K562 (cell line): ENCODE measurements around the gene MAD1L1. TPM values are rescaled to one million over a fixed set of nuclear protein-coding genes. Genes with fewer than 3 reads are reported as not detected.

ENCODE experiments used
- ATAC-seq: fragments of 200-7000 bp; cut with Tn5 transposase; 3 replicates; pipeline ENCODE4 v1.9.1; 2020; ENCODE audit warnings: moderate library complexity
- BruUV-seq: library from RNA; stranded (reverse); fragments of 400-500 nt; replicated peaks from 2 replicates; lab custom pipeline; 2021; lab: Mats Ljungman, UMichigan
- CTCF ChIA-PET: fragments of 300-600 bp; formaldehyde crosslinking; extraction: SDS; loops from one replicate; lab custom pipeline; 2021; ENCODE audit warnings: low intra/inter-chr PET ratio; lab: Yijun Ruan, JAX
- POLR2A ChIA-PET: fragments of 300-600, 350-650 bp; sonication (Branson Sonifier 250); formaldehyde crosslinking; extraction: SDS; loops from one replicate; lab custom pipeline; 2021; ENCODE audit warnings: antibody characterized with exemption, inconsistent platforms; lab: Yijun Ruan, JAX
- DNase-seq, 4 experiments: peaks; one replicate each; pipeline versions ENCODE4 v3.0.0 to v3.0.0-alpha.2; 2011 to 2018; ENCODE audit warnings: low spot score in 3 of 4, mixed read lengths in 3 of 4; ENCODE audit errors: extremely low read depth in 1 of 4
- FAIRE-seq: peaks from 2 replicates; lab custom pipeline; 2011; peaks lifted over from hg19 to GRCh38; lab: Jason Lieb, UNC
- H2AFZ ChIP-seq: 2 replicates; pipeline ENCODE4 v1.6.0; 2011; ENCODE audit warnings: low read depth, low read length, control low read depth, inconsistent platforms
- H3K27ac ChIP-seq: fragments of 200-600 bp; 3 replicates; pipeline ENCODE4 v1.8.0; 2011; ENCODE audit warnings: low read depth, mild to moderate bottlenecking, control low read depth, inconsistent platforms, low read length, moderate library complexity, mixed read lengths; ENCODE audit errors: extremely low read depth
- H3K27me3 ChIP-seq, 2 experiments: fragments of 300-600 bp in 1 of 2; 2 replicates in 1 of 2; 3 replicates in 1 of 2; pipeline versions ENCODE4 v1.6.0 to v1.8.0; 2011; ENCODE audit warnings: inconsistent platforms in 2 of 2, low read length in 2 of 2, mild to moderate bottlenecking in 1 of 2, mixed read lengths in 1 of 2, moderate library complexity in 1 of 2; ENCODE audit not compliant: control insufficient read depth in 2 of 2, insufficient read depth in 2 of 2
- H3K36me3 ChIP-seq: fragments of 300-600 bp; 3 replicates; pipeline ENCODE4 v1.8.0; 2011; ENCODE audit warnings: mild to moderate bottlenecking, low read length, inconsistent platforms; ENCODE audit not compliant: control insufficient read depth, insufficient read depth
- H3K4me1 ChIP-seq, 2 experiments: fragments of 200-600 bp in 1 of 2; replicated peaks in 1 of 2; 2 replicates in 1 of 2; 3 replicates in 1 of 2; pipeline versions ENCODE4 v1.5.1 to v1.8.0; 2011; ENCODE audit warnings: inconsistent platforms in 2 of 2, low read length in 2 of 2, mild to moderate bottlenecking in 1 of 2, mixed read lengths in 1 of 2, moderate library complexity in 1 of 2; ENCODE audit not compliant: control insufficient read depth in 2 of 2, insufficient read depth in 2 of 2
- H3K4me2 ChIP-seq: 2 replicates; pipeline ENCODE4 v1.6.1; 2011; ENCODE audit warnings: low read length, control low read depth, inconsistent platforms, mixed read lengths; ENCODE audit not compliant: insufficient read depth
- H3K4me3 ChIP-seq: fragments of 200-600 bp; sonication (generic), shearing (Covaris generic); 2 replicates; pipeline ENCODE4 v1.5.1; 2016; ENCODE audit warnings: control low read depth, inconsistent platforms
- H3K79me2 ChIP-seq: fragments of 200-600 bp; 3 replicates; pipeline ENCODE4 v1.8.0; 2011; ENCODE audit warnings: low read length, inconsistent platforms; ENCODE audit not compliant: control insufficient read depth, insufficient read depth
- H3K9ac ChIP-seq, 2 experiments: 2 replicates each; pipeline versions ENCODE4 v1.6.0 to v1.6.1; 2011; ENCODE audit warnings: low read depth in 2 of 2, low read length in 2 of 2, control low read depth in 1 of 2, inconsistent platforms in 1 of 2, mild to moderate bottlenecking in 1 of 2, mixed read lengths in 1 of 2; ENCODE audit not compliant: insufficient read depth in 1 of 2
- H3K9me1 ChIP-seq: one replicate; pipeline ENCODE4 v1.6.0; 2011; ENCODE audit warnings: inconsistent platforms, mild to moderate bottlenecking, low read length, moderate library complexity; ENCODE audit not compliant: control insufficient read depth, insufficient read depth
- H3K9me3 ChIP-seq: replicated peaks from 2 replicates; pipeline ENCODE4 v1.5.1; 2011; ENCODE audit warnings: low read depth, low read length, inconsistent platforms; ENCODE audit not compliant: control insufficient read depth, insufficient read depth
- H4K20me1 ChIP-seq: replicated peaks from 2 replicates; pipeline ENCODE4 v1.6.1; 2011; ENCODE audit warnings: low read length, inconsistent platforms, mixed read lengths; ENCODE audit not compliant: control insufficient read depth, insufficient read depth
- ATF6 ChIP-seq: sonication (generic); formaldehyde crosslinking; IDR thresholded peaks from 2 replicates; pipeline ENCODE4 v1.4.0; 2020; ENCODE audit warnings: mild to moderate bottlenecking, missing genetic modification reagents
- BRD9 ChIP-seq: fragments of 450-650 bp; IDR thresholded peaks from 2 replicates; pipeline ENCODE4 v1.6.1; 2018; ENCODE audit warnings: low read depth; ENCODE audit not compliant: partially characterized antibody
- HDAC8 ChIP-seq: fragments of 450-650 bp; IDR thresholded peaks from 2 replicates; pipeline ENCODE4 v1.6.1; 2016; ENCODE audit warnings: mild to moderate bottlenecking, missing genetic modification characterization, moderate library complexity, missing compliant biosample characterization
- KDM5B ChIP-seq: fragments of 200-600 bp; sonication (generic); IDR thresholded peaks from 2 replicates; pipeline ENCODE4 v1.6.1; 2012; ENCODE audit warnings: low read depth, mild to moderate bottlenecking, moderate library complexity, low read length, control low read depth, inconsistent platforms; ENCODE audit not compliant: insufficient replicate concordance
- NFIC ChIP-seq: fragments of 450-650 bp; IDR thresholded peaks from 2 replicates; pipeline ENCODE4 v1.6.1; 2017; ENCODE audit warnings: mild to moderate bottlenecking, inconsistent platforms
- RFX1 ChIP-seq: fragments of 450-650 bp; IDR thresholded peaks from 2 replicates; pipeline ENCODE4 v1.6.1; 2016; ENCODE audit warnings: mild to moderate bottlenecking, moderate library complexity
- SIN3A ChIP-seq, 2 experiments: fragments of 150-350 bp in 1 of 2; IDR thresholded peaks; 2 replicates each; pipeline ENCODE4 v1.6.1; 2011 to 2016; ENCODE audit warnings: borderline replicate concordance in 2 of 2, low read depth in 2 of 2, low read length in 2 of 2, mild to moderate bottlenecking in 2 of 2, moderate library complexity in 2 of 2; ENCODE audit not compliant: control insufficient read depth in 1 of 2
- ZNF77 ChIP-seq: fragments of 250-450 bp; sonication (Bioruptor Pico); IDR thresholded peaks from 2 replicates; pipeline ENCODE4 v1.5.0; 2020
- WGBS: fragments of 100-300 bp; shearing (Covaris generic); methylation state at CpG from one replicate; pipeline ENCODE4 v1.1.6; 2016; ENCODE audit warnings: low coverage, mixed read lengths; ENCODE audit not compliant: insufficient coverage; ENCODE audit errors: missing lambda C conversion rate; 5-methylcytosine and 5-hydroxymethylcytosine counted together
- in situ Hi-C: fragments of 300-500 bp; cut with MboI; formaldehyde crosslinking; loops from 4 replicates; pipeline ENCODE4 v1.15.0; 2018; ENCODE audit warnings: inconsistent platforms, mixed read lengths
- intact Hi-C: fragments of 100-400 bp; cut with micrococcal nuclease; formaldehyde crosslinking; loops from 2 replicates; pipeline ENCODE4 v1.14.2; 2022
- polyA plus RNA-seq, 8 experiments: library from polyadenylated mRNA; depleted of rRNA in 4 of 8; stranded (reverse) in 5 of 8; unstranded in 3 of 8; fragments of >200 nt; fragmentation: Nextera tagmentation in 2 of 8; fragmentation: Illumina TruSeq in 1 of 8; extraction: Ambion mirVana in 2 of 8; extraction: Trizol in 1 of 8; gene quantifications; 2 replicates each; pipeline versions ENCODE4 v1.2.1 to v1.2.3, GENCODE V29; 2011 to 2014; ENCODE audit warnings: inconsistent platforms in 1 of 8, missing spikeins in 1 of 8
- total RNA-seq, 7 experiments: library from RNA; depleted of rRNA in 6 of 7; stranded (reverse); fragments of >200 nt in 6 of 7; fragmentation: Illumina TruSeq in 2 of 7; extraction: Trizol in 2 of 7; gene quantifications; 2 replicates each; pipeline versions ENCODE4 v1.2.1 to v1.2.3, GENCODE V29; 2011 to 2021; ENCODE audit warnings: low replicate concordance in 1 of 7

The MAD1L1 gene
- total and polyA plus RNA-seq, 9 of the 15 experiments (the other 6 are each of a cell fraction or from before 2014, with no cell fraction given), result 1.7 to 89.7 (median 18.0) TPM

- Histone ChIP-seq H3K4me3 (no peak overlapping the region), H2AFZ (no peak overlapping the region), H3K27ac (no peak overlapping the region), H3K9me3 (peaks cover 5% of the 10 kb centered on the region; the same call in 1 of the 2 replicates), H3K9ac (no peak overlapping the region; a peak in 1 of 4 replicates), H3K27me3 (no peaks in the 10 kb centered on the region), H3K4me1 (peaks cover 7 to 40% of the 10 kb centered on the region in 2 experiments), H3K9me1 (no peaks in the 10 kb centered on the region), H3K79me2 (0 out of 3 replicates have a peak, but pooled peaks cover 2% of the 10 kb centered on the region), H4K20me1 (no peaks in the 10 kb centered on the region), H3K36me3 (peaks cover 18% of the 10 kb centered on the region; the same call in 1 of the 3 replicates), H3K4me2 (no peak overlapping the region)
- intact Hi-C loops, result no loop called here
- TF ChIP-seq RFX1 (peak; percentile 61), ZNF77 (no peak)
- 93% methylated on average over 11 of the region's 13 CpGs for WGBS
- POLR2A ChIA-PET, result interaction anchor here (0.7 kb wide), 1 partner anchor 11 kb away, joined by 3 read pairs; no protein-coding TSS in a partner anchor
- in situ Hi-C loops, result no loop called here
- no TSS peak for BruUV-seq
- CTCF ChIA-PET, result no interaction called here
- DNase-seq, result no peak
- FAIRE-seq, result no peak
- no peak for ATAC-seq
Observed at GRCh38 chr7:2065528-2065927, 167.2 kb downstream of the MAD1L1 start.

- no peaks in the 10 kb centered on the region for H3K9me1 ChIP-seq
- H3K9me3 ChIP-seq, result peaks cover 19% of the 10 kb centered on the region
- H3K4me1 ChIP-seq, result peaks cover 0 to 29% of the 10 kb centered on the region in 2 experiments; a peak in 1 of 5 replicates
- no peak overlapping the region for H3K4me3 ChIP-seq
- WGBS, result 84% methylated on average over 23 of the region's 24 CpGs
- intact Hi-C loops (no loop called here), in situ Hi-C loops (no loop called here)
- no peak for DNase-seq
- no peaks in the 10 kb centered on the region for H3K27me3 ChIP-seq
- H3K79me2 ChIP-seq, result no peaks in the 10 kb centered on the region
- no TSS peak for BruUV-seq
- peak overlapping the region in 1 of 2 experiments; percentile 75; a peak in 2 of 4 replicates for H3K9ac ChIP-seq
- H4K20me1 ChIP-seq, result no peaks in the 10 kb centered on the region
- CTCF ChIA-PET, result no interaction called here
- TF ChIP-seq SIN3A (IDR thresholded peaks at IDR 0.05; ENCODE audit: borderline replicate concordance in 2 of 2, control insufficient read depth in 1 of 2, low read depth in 2 of 2, low read length in 2 of 2) (no peak), ATF6 (CRISPR knock-in tag) (no peak), HDAC8 (tag) (no peak), BRD9 (no peak), NFIC (peak; percentile 54), KDM5B (no peak)
- peak; percentile 51; the same call in 2 of the 3 replicates for ATAC-seq
- POLR2A ChIA-PET, result no interaction called here
- H3K4me2 ChIP-seq, result no peak overlapping the region
- no peak overlapping the region for H2AFZ ChIP-seq
- H3K36me3 ChIP-seq, result peaks cover 18% of the 10 kb centered on the region; the same call in 2 of the 3 replicates
- H3K27ac ChIP-seq, result no peak overlapping the region
- FAIRE-seq, result no peak
Observed at GRCh38 chr7:2063563-2064260, 169.0 kb downstream of the MAD1L1 start.
